DOHH2 (cell line): Measurements from ENCODE around the gene TNFAIP1.

Experiments used
- CTCF ChIP-seq: fragments of 200-600 bp; sonication (generic); IDR thresholded peaks from one replicate; pipeline ENCODE4 v1.5.1; 2014; ENCODE audit warnings: antibody characterized with exemption, mild to moderate bottlenecking, low read depth, low read length; ENCODE audit not compliant: poor library complexity, severe bottlenecking
- EZH2phosphoT487 ChIP-seq: fragments of 200-600 bp; sonication (generic); IDR thresholded peaks from 2 replicates; pipeline ENCODE4 v1.6.1; 2017; ENCODE audit warnings: borderline replicate concordance, mild to moderate bottlenecking, antibody characterized with exemption, low read length, moderate library complexity, mixed read lengths

- no peak for TF ChIP-seq CTCF
- TF ChIP-seq EZH2phosphoT487 = no peak
Observed at GRCh38 chr17:28327031-28327607, 8.4 kb upstream of the TNFAIP1 start.
